Measurements from ENCODE around the gene MTNR1A.

Gene MTNR1A

DNA sequence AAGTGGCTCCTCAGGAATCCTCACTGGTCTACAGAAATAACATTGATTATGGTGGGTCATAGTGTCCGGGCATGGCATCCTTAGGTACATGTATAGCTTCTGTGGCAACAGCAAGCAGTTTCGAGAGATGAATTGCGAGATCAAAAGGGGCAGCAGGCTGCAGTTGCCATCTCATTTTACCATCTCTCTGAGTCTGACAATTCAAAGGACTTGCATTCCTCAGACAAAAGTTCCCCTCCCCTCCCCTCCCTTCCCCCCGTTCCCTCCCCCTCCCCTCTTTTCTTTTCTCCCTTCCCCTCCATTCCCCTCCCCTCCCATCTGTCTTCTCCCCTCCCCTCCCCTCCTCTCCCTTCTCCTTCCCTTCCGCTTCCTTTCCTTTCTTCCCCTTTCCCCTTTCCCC, 70.2 kb downstream of the MTNR1A start:
- H3K4me3 ChIP-seq (ENCODE audit: control insufficient read depth, low read depth, low read length): no peak overlapping the region
- TF ChIP-seq, protein P1, sequence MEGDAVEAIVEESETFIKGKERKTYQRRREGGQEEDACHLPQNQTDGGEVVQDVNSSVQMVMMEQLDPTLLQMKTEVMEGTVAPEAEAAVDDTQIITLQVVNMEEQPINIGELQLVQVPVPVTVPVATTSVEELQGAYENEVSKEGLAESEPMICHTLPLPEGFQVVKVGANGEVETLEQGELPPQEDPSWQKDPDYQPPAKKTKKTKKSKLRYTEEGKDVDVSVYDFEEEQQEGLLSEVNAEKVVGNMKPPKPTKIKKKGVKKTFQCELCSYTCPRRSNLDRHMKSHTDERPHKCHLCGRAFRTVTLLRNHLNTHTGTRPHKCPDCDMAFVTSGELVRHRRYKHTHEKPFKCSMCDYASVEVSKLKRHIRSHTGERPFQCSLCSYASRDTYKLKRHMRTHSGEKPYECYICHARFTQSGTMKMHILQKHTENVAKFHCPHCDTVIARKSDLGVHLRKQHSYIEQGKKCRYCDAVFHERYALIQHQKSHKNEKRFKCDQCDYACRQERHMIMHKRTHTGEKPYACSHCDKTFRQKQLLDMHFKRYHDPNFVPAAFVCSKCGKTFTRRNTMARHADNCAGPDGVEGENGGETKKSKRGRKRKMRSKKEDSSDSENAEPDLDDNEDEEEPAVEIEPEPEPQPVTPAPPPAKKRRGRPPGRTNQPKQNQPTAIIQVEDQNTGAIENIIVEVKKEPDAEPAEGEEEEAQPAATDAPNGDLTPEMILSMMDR (conservative IDR thresholded peaks at IDR 0.05; ENCODE audit: control insufficient read depth, insufficient read depth, low read depth, low read length): no peak

DNA sequence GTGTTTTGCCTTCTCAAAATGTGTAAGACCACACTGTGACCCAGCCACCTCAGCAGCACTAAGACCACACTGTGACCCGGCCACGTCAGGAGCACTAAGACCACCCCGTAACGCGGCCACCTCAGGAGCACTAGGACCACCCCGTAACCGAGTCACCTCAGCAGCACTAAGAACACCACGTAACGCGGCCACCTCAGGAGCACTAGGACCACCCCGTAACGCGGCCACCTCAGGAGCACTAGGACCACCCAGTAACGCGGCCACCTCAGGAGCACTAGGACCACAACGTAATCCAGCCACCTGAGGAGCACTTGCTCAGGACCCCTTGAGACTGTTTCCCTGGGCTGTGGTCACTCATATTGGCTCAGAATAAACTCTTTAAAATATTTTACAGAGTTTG, 71.7 kb downstream of the MTNR1A start:
- TF ChIP-seq, protein P1 (conservative IDR thresholded peaks at IDR 0.05; ENCODE audit: control insufficient read depth, insufficient read depth, low read depth, low read length): no peak
- DNase-seq (ENCODE audit: low read depth): no peak

More for the DNA sequence above, 70.2 kb downstream of the MTNR1A start:
- DNase-seq (ENCODE audit: low read depth): no peak

More for the DNA sequence above, 71.7 kb downstream of the MTNR1A start:
- H3K4me3 ChIP-seq (ENCODE audit: control insufficient read depth, low read depth, low read length): no peak overlapping the region
